Measurements from ENCODE around the gene BMP7. TPM values are rescaled to one million over a fixed set of nuclear protein-coding genes. Genes with fewer than 3 reads are reported as not detected.

BMP7 gene
- total RNA-seq, 1 donor from 2014 or later: not detected

- TF ChIP-seq CTCF (IDR thresholded peaks at IDR 0.05; ENCODE audit: insufficient read depth, low read length, severe bottlenecking): no peak
- H3K36me3 ChIP-seq (ENCODE audit: control insufficient read depth, insufficient read depth, low read length): no peaks in the 10 kb centered on the region
- DNase-seq (ENCODE audit: low read depth) (no peak), FAIRE-seq (no peak)
- no peak overlapping the region for H3K4me3 ChIP-seq (ENCODE audit: low read depth, low read length)
- no peaks in the 10 kb centered on the region for H3K27me3 ChIP-seq (ENCODE audit: control insufficient read depth, insufficient read depth, low read length)
Measured at GRCh38 chr20:57188576-57189079, 77.8 kb downstream of the BMP7 start.

GRCh38 chr20:57188056-57188455, 78.4 kb downstream of the BMP7 start:
- FAIRE-seq: no peak
- Histone ChIP-seq H3K36me3 (ENCODE audit: control insufficient read depth, insufficient read depth, low read length) (no peaks in the 10 kb centered on the region), H3K4me3 (ENCODE audit: low read depth, low read length) (no peak overlapping the region), H3K27me3 (ENCODE audit: control insufficient read depth, insufficient read depth, low read length) (no peaks in the 10 kb centered on the region)
- no peak for DNase-seq (ENCODE audit: low read depth)
- TF ChIP-seq CTCF (IDR thresholded peaks at IDR 0.05; ENCODE audit: insufficient read depth, low read length, severe bottlenecking): no peak

- FAIRE-seq: no peak
- Histone ChIP-seq H3K36me3 (ENCODE audit: control insufficient read depth, insufficient read depth, low read length) (no peaks in the 10 kb centered on the region), H3K4me3 (ENCODE audit: low read depth, low read length) (no peak overlapping the region), H3K27me3 (ENCODE audit: control insufficient read depth, insufficient read depth, low read length) (no peaks in the 10 kb centered on the region)
- no peak for TF ChIP-seq CTCF (IDR thresholded peaks at IDR 0.05; ENCODE audit: insufficient read depth, low read length, severe bottlenecking)
- no peak for DNase-seq (ENCODE audit: low read depth)
Measured at GRCh38 chr20:57187068-57187634, 79.3 kb downstream of the BMP7 start.

- Histone ChIP-seq H3K27me3 (ENCODE audit: control insufficient read depth, insufficient read depth, low read length) (no peaks in the 10 kb centered on the region), H3K4me3 (ENCODE audit: low read depth, low read length) (no peak overlapping the region), H3K36me3 (ENCODE audit: control insufficient read depth, insufficient read depth, low read length) (no peaks in the 10 kb centered on the region)
- no peak for FAIRE-seq
- DNase-seq (ENCODE audit: low read depth): no peak
- no peak for TF ChIP-seq CTCF (IDR thresholded peaks at IDR 0.05; ENCODE audit: insufficient read depth, low read length, severe bottlenecking)
Measured at GRCh38 chr20:57186192-57186591, 80.2 kb downstream of the BMP7 start.

- FAIRE-seq (peak; percentile 40), DNase-seq (ENCODE audit: low read depth) (no peak)
- Histone ChIP-seq H3K36me3 (ENCODE audit: control insufficient read depth, insufficient read depth, low read length) (no peaks in the 10 kb centered on the region), H3K27me3 (ENCODE audit: control insufficient read depth, insufficient read depth, low read length) (no peaks in the 10 kb centered on the region), H3K4me3 (ENCODE audit: low read depth, low read length) (no peak overlapping the region)
- TF ChIP-seq CTCF (IDR thresholded peaks at IDR 0.05; ENCODE audit: insufficient read depth, low read length, severe bottlenecking): no peak
Measured at GRCh38 chr20:57185188-57185743, 81.2 kb downstream of the BMP7 start.

Data from bronchial epithelial cell (primary cell).